HG03045 (cell line): ENCODE measurements around the gene FERMT1.
A peak's percentile ranks its signal among the peaks of the same experiment; 100 is the strongest.

Experiments used
- ATAC-seq: cut with Tn5 transposase; IDR thresholded peaks from one replicate; pipeline ENCODE4 v1.9.1; 2021; ENCODE audit warnings: mild to moderate bottlenecking, moderate library complexity; ENCODE audit not compliant: unreplicated experiment

Gene FERMT1

DNA sequence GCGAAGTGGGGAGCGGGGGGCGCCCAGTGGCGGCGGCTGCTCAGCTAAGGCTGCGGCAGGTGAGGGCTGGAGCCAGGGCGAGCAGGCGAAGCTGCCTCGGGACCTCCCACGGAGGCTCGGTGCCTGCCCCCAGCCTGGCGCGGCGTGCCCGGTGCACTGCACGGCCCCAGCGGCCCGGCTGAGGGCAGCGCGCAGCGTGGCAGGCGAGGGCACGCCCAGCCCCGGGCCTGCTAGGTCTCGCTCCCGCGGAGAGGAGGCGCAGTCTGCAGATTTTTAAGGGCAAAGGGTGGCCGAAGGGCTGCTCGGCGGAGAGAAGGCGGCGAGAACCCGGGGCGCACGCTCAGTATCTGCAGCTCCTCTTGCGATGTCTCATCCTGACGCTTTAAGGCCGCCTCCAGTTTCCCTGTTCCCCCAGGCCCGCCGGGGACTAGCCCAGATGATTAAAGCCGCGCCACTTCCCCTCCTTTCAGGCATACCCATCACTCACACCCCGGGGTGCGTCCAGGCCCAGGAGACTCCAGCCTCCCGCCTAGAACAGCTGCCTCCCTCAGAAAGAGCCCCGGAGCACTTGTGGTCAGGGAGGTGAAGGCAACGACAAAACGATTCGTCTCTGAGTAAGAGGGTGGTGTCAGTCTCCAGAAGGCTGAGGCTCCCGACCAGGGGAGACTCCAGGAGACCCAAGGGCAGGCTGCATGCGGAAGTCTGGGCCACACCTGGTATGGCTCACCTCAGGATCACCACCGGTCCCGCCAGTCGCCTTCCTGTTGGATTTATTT, at the start of gene FERMT1:
Gene FERMT1 (minus strand): TSS at position 158 of the 776 bp plus-strand sequence. CDS start 3,476 bp downstream, outside the sequence.
- ATAC-seq = peak; percentile 55

DNA sequence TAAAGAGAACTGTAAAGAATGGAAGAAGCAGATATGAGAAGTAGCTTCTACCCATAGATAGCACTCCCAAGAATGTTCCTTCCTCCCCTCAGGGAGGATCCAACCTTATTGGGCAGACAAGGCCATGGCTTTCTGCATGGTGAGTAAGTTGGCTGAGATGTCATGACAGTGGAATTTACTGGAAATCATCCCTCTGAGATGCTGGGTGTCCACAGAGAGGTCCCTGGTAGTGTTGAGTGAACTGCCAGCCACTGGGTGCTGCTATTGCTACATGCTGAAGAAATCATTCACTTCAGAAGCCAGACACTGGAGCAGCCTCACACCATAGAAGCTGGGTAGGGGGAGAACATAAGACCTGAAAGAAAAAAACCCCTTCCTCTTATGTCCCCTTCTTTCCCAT, 46.4 kb upstream of the FERMT1 start:
- no peak for ATAC-seq

DNA sequence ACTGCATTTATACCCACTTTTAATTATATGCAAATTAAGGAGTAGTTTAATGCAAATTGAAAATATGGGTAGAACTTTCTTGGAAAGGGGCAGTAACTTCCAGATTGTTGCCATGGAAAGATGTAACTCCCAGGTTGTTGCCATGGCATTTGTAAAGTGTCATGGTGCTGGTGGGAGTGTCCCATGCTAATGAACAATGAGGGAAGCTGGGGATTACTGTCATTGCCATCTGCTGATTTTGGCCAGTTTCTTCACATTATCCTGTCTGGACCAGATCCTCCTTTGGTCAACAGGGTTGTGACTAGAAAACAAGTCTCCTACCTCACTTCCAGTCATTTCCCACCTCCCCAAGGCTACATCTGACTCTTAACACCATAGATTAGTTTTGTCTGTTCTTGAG, 45.4 kb upstream of the FERMT1 start:
- no peak for ATAC-seq

DNA sequence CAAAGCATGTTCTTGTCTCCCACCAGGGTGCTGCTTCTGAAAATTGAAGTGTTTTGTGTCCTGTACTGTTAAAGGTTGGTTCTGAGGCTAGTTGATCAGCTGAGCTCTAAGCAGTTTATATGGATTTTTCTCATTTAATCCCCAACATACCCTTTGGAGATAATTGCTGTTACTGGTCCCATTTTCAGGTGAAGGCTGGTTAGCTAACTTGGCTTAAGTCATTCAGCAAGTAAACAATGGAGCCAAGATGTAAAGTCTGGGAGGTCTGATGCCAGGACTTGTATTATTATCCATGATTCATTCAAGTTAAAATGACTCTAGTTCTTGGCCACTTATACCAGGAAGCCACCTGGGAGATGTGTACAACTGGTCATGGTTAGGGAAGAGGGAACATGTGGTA, 42.5 kb upstream of the FERMT1 start:
- no peak for ATAC-seq

DNA sequence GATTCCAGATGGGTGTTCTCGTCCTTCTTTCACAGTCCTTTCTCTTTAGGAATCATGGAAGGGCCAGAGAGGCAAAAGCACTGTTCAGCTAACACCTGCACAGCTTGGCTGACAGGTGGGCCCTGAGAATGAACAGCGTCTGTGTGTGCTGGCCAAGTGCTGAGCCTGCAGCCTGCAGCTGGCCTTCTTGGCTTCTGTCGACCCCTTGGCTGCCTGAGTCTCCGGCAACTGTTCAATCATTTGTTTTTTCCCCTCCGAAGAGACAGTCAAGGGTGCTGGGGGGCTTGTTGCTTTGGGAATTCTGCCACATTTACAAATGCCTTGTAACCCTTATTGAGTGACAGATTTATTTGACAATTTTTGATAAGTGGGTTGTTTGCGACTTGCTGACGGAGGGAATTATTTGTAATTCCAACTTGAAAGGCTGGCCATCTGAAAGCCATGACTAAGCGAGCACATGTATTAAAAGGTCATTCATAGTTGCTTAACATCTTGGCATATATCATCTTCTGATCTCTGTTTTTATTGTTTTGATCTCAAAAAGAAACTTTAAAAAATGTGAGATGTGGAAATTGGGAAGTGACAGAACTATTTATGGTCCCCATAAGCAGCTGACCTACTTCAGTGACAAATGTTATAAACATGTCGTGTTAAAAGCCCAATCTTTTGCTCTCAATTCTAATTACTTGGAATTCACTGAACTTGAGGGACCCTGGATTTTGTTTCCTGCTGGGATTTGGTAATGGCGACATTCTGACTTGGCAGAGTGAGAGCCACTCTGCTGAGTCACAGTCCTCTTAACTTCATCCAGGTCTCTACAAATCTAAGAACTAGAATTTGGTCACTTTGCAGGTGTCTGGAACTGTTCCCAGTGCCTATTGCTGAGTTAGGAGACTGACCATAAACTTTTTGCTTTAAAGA, 41.9 kb upstream of the FERMT1 start:
- ATAC-seq = no peak

DNA sequence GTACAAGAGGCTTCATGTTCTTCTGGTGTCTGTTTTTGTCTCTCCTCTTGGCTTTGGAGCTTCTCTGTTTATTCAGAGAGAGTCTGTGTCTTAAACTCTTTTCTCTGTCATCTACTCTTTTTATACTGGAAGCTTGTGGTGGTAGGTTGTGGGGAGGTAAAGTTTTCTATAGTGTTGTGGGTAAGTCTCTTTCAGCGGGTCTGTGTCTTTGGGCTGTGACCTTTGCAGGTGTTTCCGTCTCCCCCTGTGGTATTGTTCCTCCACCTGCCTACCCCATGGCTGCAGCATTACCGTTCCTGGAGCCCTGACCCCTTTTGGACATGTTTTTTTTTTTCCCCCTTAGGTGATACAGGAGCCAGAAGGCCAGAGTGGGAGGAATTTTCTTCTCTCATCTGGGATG, 37.9 kb upstream of the FERMT1 start:
- no peak for ATAC-seq

DNA sequence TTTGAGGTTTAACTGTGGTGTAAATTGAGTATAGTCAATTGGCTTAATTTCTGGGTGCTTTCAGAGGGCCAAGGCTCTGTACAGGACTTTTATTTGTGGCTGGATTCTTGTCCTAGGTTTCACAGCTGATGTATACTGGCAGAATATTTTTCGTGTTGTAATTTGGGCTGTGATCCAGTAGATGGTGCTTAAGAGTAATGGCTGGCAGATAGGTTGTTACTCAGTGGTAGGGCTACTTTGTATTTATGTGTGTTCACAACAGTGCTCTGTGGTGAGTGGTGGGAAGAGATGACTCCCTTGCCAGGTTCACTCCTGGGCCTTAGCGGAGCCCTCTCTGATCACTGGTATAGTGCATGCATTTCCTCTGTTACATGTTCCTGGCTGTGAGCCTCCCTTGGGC, 34.5 kb upstream of the FERMT1 start:
- no peak for ATAC-seq

DNA sequence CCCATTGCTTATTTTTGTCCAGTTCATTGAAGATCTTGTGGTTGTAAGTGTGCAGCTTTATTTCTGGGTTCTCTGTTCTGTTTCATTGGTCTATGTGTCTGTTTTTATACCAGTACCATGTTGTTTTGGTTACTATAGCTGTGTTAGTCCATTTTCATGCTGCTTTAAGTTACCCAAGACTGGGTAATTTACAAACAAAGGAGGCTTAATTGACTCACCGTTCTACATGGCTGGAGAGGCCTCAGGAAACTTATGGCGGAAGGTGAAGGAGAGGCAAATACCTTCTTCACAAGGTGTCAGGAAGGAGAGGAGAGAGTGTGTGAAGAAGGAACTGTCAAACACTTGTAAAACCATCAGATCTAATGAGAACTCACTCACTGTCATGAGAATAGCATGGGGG, 29.9 kb upstream of the FERMT1 start:
- no peak for ATAC-seq

DNA sequence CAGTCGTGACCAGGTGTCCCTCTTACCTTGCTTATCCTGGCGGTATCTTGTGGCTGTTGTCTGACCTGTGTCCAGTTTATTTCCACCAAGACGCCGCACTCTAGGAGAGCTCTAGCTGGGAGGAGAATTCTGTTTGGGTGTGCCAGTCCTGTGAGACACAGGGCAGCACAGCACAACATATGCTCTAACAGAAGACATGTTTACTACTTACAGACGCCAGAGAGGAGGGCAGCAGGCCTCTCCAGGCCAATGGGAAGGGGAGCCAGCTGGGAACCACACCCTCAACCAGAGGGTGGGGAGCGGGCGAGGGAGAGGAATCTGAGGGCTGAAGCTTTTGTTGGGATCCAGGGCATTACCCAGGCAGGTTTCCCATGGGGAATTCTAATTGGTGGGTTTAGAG, 25.2 kb upstream of the FERMT1 start:
- no peak for ATAC-seq

GRCh38 chr20:6142348-6142993, 19.6 kb upstream of the FERMT1 start:
- no peak for ATAC-seq

GRCh38 chr20:6140947-6141346, 18.1 kb upstream of the FERMT1 start:
- no peak for ATAC-seq

DNA sequence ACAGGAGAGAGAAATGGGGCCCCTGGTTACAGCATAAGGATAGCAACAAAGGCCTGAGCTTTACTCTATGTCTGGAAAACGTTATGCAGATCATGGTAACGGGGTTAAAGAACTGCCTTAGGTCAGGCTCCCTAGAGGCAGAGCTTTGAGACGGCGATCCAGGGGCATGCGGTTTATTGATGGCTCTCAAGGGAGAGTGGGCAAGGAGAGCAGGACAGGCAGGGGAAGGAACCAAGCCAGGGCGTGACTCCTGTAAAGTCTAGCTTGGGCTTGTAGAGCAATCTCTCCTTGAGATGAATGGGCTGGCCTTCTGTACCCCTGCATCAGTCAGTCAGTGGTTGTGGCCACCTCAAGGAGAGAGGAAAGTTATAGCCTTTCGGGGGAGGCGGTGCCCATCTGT, 12.5 kb upstream of the FERMT1 start:
- no peak for ATAC-seq

DNA sequence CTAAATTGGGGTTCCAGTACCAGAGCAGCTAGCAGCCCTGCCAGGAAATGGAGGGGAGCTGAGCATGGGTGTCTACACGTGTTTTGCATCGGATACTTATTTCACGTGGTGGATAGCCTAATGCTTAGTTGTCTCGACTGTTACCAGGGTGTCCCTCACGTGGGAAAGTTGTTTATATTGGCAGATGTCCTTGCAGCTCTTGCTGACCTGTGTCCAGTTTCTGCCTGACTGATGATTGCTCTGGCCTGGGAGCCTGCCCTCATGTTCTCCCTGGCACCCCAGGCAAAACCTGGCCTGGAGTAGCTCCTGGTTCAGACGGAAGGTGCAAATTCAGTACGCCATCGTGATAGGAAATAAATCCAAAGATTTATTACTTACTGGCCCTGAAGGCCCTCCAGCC, 11.8 kb upstream of the FERMT1 start:
- no peak for ATAC-seq

DNA sequence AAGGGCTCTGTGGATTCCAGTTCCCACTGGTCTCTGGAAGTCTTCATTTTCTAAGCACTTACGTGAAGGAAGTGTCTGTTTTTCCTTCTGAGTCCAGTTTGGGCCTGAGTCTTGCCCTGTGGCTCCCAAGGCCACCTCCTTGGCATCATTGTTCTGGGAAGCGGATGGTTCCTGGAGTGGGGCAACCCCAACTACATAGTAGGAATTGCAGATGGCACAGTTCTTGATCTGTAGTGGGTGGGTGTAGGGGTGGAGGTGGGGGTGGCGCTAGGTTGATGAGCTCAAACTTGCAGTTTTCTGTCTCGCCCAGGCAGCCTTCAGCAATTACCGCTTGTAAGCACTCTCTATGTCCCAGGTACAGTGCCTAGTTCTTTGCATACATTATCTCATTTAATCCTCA, 7.2 kb upstream of the FERMT1 start:
- ATAC-seq = no peak

GRCh38 chr20:6127825-6128224, 5.0 kb upstream of the FERMT1 start:
- ATAC-seq = no peak

GRCh38 chr20:6126846-6127245, 4.0 kb upstream of the FERMT1 start:
- no peak for ATAC-seq

DNA sequence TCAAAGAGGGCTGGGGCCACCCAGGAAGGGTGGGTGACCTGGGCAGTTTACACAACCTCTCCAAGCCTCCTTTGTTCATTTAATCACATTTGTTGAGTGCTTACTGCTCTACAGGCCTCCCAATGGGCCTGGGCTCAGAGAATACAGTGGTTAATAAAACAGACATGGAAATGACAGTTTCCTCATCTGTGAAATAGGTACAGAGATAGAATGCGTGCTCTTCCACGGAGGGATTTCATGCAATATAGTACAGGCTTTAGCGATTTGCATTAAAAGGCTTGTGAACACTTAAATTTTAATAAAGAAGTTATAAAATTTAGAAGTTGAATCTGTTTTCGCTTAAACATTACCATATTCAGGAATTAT, 802 bp upstream of the FERMT1 start:
- no peak for ATAC-seq

- ATAC-seq = no peak
Observed at GRCh38 chr20:6122111-6122872, 538 bp downstream of the FERMT1 start.

GRCh38 chr20:6121504-6121903, 1.3 kb downstream of the FERMT1 start:
- ATAC-seq = no peak

DNA sequence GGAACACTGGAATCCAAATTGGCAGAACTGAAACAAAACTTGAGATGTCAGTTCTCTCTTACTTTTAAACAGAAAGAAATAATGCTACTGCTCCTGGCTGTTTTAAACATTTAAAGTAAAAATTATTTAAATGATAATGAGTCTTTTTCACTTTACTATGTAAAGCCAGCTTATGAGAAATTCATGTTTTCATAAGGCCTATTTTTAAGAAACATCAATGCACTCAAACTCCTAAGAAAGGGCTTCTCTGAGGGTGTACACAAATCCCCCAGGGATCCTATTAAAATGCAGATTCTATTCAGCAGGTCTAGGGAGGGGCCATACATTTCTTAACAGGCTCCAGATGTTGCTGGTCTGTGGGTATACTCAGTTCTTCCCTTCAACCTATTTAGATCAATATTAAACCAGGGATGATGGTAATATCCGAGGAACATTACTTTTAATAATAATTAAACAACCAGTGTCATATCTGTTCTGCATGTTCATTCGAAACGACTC, 2.3 kb downstream of the FERMT1 start:
- no peak for ATAC-seq

DNA sequence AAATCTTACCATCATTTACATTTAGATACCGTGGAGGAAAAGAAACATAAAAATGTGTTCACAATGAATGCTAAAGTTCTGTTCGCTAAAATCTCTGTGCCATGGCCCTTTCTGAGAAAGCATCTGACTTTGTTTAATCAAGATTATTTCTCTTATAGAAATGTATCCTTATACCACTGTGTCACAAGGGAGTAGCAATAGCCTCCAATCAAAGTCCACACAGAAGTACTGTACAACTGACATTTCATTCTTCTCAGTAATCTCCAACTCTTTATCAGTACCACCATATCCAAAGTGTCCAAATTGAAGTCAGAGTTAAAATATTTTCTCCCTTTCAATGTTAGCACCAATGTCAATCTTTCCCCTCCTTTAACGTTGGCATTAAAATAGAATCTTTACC, 6.1 kb downstream of the FERMT1 start:
- no peak for ATAC-seq
